GM12872 (cell line): ENCODE data around the gene PCDHGC3.

Experiments used
- TF ChIP-seq, protein P1 (sequence below): IDR thresholded peaks from 3 replicates; pipeline ENCODE4 v1.5.1; 2011; ENCODE audit warnings: low read depth, mild to moderate bottlenecking, low read length, moderate library complexity; ENCODE audit not compliant: insufficient read depth

PCDHGC3 gene

DNA sequence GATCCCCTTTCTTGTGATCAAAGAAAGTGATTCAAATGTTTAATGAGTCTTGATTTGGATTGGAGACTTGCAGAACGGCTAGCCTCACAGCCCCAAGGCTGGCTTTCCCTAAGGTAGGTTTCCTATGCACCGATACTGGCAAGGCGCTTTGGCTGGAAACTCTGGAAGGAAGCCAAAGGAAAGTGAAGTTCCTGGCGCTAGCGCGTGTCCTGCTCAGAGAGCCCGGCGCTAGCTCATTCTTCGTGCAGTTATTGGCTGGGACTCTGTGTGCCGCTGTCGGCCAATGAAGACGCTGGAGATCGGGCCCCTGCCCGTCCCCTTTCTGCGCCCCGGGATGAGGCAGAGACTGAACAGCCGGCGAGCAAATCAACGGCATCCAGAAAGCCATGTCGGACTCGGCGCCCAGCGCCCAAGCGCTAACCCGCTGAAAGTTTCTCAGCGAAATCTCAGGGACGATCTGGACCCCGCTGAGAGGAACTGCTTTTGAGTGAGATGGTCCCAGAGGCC is at the start of gene PCDHGC3:
Gene PCDHGC3, plus strand, starts transcription at position 342 of the 507 bp plus-strand sequence. Its CDS starts 151 bp downstream, at position 493.
- TF ChIP-seq, protein P1, sequence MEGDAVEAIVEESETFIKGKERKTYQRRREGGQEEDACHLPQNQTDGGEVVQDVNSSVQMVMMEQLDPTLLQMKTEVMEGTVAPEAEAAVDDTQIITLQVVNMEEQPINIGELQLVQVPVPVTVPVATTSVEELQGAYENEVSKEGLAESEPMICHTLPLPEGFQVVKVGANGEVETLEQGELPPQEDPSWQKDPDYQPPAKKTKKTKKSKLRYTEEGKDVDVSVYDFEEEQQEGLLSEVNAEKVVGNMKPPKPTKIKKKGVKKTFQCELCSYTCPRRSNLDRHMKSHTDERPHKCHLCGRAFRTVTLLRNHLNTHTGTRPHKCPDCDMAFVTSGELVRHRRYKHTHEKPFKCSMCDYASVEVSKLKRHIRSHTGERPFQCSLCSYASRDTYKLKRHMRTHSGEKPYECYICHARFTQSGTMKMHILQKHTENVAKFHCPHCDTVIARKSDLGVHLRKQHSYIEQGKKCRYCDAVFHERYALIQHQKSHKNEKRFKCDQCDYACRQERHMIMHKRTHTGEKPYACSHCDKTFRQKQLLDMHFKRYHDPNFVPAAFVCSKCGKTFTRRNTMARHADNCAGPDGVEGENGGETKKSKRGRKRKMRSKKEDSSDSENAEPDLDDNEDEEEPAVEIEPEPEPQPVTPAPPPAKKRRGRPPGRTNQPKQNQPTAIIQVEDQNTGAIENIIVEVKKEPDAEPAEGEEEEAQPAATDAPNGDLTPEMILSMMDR, result peak; percentile 63

DNA sequence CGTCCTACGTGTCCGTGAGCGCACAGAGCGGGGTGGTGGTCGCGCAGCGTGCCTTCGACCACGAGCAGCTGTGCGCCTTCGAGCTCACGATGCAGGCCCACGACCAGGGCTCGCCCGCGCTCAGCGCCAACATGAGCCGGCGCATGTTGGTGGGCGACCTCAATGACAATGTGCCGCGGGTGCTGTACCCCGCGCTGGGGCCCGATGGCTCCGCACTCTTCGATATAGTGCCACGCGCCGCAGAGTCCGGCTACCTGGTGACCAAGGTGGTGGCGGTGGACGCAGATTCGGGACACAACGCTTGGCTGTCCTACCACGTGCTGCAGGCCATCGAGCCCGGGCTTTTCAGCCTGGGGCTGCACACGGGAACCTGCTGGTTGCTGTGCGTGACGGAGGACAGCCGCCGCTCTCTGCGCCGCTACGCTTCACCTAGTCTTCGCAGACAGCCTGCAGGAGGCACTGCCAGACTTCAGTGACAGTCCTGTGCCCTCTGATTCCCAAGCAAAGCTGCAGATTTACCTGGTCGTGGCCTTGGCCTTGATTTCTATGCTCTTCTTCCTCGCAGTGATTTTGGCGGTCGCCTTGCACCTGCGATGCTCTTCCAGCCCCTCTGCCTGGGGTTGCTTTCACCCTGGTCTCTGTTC is 47.9 kb upstream of the PCDHGC3 start:
- TF ChIP-seq, protein P1, result no peak

DNA sequence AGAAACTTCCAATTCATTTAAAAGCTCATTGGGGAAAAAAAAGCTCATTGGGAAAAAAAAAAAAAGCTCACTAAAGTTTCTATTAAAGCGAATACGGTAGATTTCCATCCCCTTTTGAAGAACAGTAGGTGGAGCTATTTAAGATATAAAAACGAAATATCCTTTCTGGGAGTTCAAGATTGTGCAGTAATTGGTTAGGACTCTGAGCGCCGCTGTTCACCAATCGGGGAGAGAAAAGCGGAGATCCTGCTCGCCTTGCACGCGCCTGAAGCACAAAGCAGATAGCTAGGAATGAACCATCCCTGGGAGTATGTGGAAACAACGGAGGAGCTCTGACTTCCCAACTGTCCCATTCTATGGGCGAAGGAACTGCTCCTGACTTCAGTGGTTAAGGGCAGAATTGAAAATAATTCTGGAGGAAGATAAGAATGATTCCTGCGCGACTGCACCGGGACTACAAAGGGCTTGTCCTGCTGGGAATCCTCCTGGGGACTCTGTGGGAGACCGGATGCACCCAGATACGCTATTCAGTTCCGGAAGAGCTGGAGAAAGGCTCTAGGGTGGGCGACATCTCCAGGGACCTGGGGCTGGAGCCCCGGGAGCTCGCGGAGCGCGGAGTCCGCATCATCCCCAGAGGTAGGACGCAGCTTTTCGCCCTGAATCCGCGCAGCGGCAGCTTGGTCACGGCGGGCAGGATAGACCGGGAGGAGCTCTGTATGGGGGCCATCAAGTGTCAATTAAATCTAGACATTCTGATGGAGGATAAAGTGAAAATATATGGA is 45.2 kb upstream of the PCDHGC3 start, which contains the start of gene PCDHGA12:
Gene PCDHGA12, plus strand, starts transcription at position 176 of the 782 bp plus-strand sequence. Its CDS starts 253 bp downstream, at position 429.
- TF ChIP-seq, protein P1, result peak; percentile 75

DNA sequence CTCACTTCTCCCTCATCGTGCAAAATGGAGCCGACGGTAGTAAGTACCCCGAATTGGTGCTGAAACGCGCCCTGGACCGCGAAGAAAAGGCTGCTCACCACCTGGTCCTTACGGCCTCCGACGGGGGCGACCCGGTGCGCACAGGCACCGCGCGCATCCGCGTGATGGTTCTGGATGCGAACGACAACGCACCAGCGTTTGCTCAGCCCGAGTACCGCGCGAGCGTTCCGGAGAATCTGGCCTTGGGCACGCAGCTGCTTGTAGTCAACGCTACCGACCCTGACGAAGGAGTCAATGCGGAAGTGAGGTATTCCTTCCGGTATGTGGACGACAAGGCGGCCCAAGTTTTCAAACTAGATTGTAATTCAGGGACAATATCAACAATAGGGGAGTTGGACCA is 44.5 kb upstream of the PCDHGC3 start:
- TF ChIP-seq, protein P1, result no peak

DNA sequence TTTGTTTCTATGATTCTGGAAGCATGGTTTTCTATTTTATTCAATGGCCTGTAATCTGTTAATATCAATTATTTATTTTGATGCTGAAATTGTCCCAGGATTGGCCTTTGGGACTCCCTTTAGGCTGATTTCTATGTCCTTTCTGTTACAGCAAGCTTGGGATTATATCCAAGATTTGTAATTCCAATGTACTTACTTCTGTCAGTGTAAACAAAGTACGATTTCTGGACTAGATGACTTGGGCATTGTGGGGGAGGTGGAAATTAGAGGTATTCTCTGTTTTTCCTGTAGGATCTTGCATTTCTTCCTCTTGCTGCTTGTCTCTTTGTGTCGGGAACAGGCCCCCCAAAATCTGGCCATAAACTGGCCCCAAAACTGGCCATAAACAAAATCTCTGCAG is 41.8 kb upstream of the PCDHGC3 start:
- TF ChIP-seq, protein P1, result no peak

DNA sequence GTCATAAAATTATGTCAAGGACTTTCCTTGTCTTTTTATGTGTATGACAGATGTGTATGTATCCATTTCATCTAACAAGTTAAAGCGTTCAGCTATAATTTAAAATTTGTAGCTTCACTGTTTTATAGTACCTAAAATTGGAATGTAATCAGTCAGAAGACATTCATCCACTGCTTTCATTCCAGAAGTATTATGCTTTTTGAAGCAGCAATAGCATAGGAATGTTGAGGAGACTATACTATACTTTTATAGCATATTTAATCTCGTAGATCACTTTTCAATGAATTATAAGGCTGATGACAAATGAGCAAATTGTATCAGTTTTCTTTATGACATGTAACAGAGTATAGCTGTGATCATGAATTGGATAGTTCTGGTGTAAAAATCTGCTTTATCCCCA is 38.5 kb upstream of the PCDHGC3 start:
- TF ChIP-seq, protein P1, result no peak

DNA sequence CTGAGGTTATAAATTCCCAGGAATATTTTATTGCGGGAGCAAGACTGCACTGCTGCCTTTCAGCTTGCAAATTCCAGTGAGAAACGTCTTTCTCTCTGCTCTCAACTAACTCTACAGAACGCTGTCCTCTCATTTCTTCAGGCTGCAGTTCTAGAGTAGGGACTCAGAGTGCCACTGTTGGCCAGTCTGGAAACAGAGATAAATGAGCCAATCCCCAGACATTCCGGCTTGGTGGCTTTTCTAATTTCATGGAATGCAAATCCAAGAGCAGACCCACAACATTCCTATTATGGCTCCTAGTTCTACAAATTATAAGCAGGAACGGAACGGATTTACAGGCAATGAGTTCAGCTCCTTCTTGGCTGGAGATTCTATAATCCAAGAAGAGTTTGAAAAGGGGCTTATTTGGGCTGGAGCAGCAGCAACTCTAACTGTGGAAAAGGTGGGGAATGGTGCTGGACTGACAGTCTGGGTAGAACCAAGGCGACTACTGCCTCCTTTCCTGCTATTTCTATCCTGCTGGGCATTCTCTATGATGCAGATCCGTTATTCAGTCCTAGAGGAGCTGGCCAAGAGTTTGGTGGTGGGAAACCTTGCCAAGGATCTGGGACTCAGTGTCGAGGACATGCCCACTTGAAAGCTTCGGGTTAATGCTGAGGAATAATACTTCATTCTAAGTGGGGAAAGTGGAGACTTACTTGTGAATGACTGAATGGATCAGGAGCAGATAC is 36.2 kb upstream of the PCDHGC3 start:
- TF ChIP-seq, protein P1, result no peak
